NCI-H526 (cell line): ENCODE results near the gene CCDC85C.
A peak's percentile ranks its signal among the peaks of the same experiment; 100 is the strongest.

Experiments
- DNase-seq, 2 experiments: peaks; one replicate each; lab custom pipeline; 2025; lab: John Stamatoyannopoulos, UW

The CCDC85C gene

DNA sequence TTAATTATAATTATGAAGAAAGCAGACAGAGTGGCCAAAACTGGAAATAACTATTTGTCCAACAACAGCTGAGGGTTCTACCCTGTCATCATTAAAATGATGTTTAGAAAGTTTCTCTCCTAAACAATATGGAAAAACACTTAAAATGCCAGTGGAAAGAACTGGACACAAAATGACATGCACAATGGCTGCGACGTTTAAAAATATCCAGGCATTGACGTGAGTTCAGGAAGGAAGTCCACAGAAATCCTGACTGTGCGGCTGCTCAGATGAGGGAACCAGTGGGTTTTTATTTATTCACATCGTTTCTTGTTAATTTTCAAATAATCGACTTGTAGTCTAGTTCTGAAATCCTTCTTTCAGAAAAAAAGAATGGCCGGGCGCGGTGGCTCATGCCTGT is 64.5 kb downstream of the CCDC85C start:
- no peak for DNase-seq

DNA sequence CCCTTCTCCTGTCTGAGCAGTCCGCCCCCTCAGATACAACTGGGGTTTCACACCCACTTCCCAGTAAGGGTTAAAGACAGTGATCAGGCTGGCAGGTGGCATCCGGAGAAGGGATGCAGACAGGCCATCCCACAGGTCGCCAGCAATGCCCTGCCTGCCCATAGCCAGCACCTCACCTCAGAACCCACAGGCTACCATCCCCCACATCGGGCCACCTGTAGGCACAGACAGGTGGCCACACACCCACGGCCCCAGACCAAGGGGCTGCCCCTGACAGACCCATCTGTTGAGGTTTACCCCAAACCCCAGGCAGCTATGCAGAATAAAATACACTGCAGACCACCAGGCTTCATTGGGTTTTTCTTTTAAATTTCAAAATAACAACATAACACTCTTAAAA is 65.3 kb downstream of the CCDC85C start:
- no peak for DNase-seq

DNA sequence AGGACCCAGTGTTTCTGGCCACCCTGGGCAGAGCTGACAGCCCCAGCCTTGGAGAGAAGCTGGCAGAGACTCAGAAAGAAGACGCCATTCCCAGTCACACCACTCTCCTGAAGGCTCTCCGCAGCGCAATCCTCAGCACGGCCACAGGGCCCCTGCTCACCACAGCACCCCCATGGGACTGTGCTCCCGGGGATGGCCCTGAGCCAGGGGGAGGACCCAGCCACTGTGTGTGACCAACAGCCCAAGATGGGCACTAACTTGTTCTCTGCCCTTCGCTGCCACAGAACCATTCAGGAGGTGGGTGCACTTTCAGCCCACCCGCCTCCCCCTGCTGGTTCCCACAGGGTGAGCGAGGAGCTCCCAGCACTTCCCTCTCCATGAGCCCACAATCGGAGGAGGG is 65.7 kb downstream of the CCDC85C start:
- DNase-seq = no peak

- DNase-seq = no peak
Observed at GRCh38 chr14:99537399-99537798, 66.6 kb downstream of the CCDC85C start.

DNA sequence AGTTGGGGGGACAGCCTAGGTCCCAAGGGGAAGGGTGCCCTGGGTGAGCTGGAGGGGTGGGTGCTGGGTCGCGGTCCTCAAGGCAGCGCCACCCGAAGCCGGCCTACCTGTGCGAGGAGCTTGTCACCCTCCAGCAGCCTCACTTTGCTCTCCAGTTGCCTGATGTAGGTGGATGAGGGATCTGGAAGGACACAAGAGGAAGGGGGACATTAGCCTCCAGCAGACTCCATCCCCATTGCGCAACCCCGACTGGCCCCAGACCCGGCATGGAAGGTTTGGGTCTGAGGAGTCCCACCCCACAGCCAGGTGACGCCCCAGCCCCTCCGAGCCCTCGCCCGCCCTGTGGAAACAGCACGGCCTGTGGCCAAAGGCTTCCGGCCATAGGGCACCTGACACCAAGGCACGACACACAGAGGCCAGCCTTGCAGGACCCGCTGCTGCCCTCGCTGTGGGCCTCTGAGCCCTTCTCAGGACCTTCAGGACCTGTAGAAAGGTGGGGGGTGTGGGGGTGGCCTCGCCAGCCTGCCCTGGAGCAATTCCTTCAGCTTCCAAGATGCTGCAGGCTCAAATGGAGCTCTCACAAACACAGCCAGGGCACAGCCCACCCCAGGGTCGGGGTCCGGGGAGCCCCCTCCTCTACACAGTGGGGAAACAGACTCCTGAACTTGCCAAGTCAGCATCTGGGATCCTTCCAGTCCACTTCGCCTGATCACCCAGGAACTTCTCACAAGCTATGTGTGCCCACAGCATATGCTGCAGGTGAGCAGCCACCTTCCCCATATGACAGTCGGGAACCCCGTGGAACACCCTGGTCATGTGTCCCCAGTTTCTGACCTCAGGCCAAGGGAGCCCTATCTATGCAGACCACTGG is 67.9 kb downstream of the CCDC85C start:
- DNase-seq = no peak

GRCh38 chr14:99535448-99535847 is 68.6 kb downstream of the CCDC85C start:
- DNase-seq = no peak

- DNase-seq = no peak
Observed at GRCh38 chr14:99534863-99535262, 69.1 kb downstream of the CCDC85C start.

GRCh38 chr14:99534333-99534732 is 69.7 kb downstream of the CCDC85C start:
- no peak for DNase-seq

GRCh38 chr14:99532310-99532709 is 71.7 kb downstream of the CCDC85C start:
- no peak for DNase-seq

DNA sequence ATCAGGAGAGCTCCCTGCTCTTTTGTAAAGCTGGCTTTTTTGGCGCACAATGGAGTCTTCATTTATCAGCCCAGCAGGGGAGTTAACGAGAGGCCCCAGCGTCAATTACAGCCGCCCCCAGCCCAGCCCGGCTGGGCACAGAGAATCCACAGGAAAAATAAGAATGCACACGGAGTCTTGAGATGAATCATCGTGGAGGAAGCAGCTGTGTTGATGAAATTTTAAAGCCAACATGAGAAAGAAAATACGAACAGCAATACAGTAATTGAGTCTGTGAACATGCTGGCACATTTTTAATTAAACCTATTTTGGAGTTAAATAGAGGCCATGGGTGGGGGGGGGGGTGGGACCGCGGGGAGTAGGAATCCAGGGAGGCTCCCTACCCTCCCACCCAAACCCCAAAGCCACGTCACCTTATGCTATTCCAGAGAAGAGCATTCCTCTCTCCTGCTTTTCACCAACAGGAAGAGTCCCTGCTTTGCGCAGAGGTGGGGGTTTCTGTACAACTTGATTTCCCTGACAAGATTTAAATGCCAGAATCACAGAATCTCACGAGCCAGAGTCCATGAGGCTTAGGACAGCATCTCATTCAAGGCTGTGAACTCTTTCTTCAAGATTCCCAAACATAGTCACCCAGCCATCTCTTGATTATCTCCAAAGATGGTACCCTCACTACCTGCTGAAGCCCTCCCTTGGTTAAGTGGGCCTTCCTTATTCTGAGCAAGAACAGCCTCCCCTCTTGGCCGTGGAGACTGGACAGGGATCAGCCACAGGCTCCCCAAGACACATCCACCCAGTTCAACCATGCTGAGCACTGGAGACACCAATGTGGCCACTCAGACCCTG is 72.5 kb downstream of the CCDC85C start:
- DNase-seq = no peak

- no peak for DNase-seq
Observed at GRCh38 chr14:99530407-99531155, 73.4 kb downstream of the CCDC85C start.

DNA sequence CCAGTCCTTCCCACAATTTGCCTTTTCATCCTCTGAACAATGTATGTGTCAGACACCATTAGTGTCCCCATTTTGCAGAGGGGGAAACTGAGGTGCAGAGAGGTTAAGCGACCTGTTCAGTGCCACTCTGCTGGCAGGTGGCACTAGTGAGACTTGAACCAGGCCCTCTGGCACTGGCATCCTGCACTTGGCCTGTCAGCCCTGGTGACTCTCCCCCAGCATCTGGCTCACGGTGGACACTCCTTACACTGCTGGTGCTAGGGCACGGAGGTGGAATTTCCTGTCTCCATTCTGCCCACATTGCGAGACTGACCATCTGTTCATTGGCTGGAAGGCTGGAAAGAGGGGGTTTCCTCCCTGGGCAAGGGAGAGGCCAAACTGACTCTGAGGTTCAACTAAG is 74.1 kb downstream of the CCDC85C start:
- no peak for DNase-seq

DNA sequence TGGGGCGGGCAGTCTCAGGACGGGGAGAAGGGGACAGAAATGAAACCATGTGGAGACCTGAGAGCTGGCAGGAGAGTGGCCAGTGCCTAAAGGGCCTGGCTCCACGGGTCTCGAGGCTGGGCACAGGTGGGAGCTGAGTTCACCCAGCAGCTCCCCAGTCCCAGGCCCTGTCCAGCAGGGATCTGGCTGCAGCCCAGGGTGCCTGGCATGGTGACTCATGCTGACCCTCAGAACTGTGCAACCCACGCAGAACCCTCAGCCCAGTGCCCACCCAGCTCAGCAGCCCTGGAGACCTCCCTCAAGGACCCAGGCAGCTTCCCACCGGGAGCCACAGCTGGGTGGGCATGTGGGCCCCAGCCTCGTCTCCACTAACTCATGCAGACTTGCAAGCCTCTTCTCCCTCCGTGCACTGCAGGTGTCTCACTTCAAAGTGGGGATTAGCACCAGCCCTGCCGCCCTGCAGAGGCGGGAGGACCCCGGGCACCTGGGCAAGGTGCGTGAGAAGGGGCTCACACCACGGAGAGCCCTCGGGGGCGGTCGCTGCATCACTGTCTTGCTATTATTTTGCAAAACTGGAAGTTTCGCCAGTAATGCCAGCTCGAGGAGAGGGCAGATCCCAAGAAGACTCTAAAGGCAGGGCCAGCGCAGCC is 76.5 kb downstream of the CCDC85C start:
- no peak for DNase-seq

- no peak for DNase-seq
Observed at GRCh38 chr14:99527026-99527425, 77.0 kb downstream of the CCDC85C start.

DNA sequence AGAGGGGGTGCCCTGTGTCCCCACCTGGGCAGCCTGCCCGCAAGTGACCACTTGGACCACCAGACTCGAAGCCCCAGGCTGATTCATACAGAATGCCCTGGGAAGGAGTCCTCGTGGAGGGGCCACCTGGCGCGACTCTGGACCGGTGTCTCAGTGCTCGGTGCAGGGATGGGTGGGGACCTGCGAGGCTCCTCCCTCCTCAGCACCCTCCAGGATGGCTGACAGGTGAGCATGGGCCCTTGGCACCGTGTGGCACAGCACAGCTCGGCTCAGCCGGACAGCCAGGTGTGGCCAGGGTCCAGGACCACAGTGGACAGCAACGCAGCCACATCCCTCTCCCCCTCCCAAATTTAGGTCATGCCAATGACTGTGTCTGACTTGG is 78.3 kb downstream of the CCDC85C start:
- DNase-seq = no peak

DNA sequence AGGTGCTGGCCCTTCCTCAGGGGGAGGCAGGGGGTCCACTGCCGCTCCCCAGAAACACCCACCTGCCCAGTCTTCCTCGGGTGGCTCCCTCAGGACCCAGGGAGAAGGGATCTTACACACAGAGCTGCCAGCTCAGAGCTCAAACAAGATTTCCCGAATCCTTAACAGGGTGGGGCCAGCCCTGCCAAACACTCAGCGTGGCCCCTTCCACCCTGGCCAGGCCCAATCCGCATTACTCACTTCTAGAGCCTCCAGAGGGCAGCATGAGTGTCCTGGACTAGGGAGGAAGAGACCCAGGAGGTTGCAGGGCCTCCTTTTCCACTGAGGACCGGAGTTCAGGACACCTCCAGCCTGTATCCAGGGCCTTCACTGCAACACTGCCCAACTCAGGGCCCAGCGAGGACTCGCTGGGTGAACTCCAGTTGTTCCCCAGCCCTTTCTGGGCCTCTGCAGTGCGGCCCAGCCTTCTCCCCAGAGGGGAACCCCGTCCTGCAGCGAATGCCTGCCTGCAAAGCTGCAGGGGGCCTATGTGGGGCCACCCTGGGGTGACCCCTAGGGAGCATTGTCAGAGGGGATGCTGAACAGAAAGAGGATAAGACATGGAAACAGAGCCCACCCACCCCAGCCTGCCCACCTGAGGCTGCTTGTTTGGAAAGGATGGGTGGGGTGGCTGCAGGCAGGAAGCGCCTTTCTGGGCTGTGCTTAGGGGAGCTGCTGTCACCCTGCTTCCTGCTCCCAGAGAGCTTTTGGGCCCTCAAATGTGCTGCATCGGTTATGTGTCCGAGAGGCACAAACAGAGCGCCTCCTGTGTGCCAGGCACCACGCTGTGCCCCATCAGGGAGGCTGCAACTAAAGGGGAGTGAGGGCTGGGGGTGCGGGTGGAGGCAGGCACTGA is 79.0 kb downstream of the CCDC85C start:
- DNase-seq = peak in 1 of 2 experiments; percentile 46

DNA sequence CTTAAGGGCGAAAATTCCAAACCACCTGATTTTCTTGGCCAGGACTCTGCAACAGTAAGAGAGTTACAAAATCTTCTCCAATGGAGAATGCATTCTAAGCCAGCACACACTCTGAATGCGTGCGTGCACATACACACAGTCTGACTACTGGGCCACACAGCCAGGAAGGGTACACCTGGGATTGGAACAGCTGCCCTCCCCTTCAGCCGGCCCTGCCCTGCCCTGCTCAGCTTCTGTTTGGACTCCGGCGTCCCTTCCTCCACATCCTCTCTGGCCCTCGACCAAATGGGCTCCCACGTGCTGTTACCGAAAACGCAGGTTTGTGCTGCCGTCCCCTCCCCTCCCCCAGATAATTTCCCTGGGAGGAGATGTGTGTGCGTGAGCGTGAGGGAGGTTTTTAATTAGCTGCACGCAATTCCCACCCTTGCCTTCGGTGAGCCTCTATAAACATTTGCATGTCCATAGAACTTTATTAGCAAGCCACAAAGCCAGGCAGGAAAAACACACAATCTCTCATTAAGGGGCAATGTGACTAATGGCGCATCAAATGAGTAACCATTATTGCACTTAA is 79.8 kb downstream of the CCDC85C start:
- peak; percentile 51 to 73 for DNase-seq

GRCh38 chr14:99523704-99524055 is 80.3 kb downstream of the CCDC85C start:
- no peak for DNase-seq

DNA sequence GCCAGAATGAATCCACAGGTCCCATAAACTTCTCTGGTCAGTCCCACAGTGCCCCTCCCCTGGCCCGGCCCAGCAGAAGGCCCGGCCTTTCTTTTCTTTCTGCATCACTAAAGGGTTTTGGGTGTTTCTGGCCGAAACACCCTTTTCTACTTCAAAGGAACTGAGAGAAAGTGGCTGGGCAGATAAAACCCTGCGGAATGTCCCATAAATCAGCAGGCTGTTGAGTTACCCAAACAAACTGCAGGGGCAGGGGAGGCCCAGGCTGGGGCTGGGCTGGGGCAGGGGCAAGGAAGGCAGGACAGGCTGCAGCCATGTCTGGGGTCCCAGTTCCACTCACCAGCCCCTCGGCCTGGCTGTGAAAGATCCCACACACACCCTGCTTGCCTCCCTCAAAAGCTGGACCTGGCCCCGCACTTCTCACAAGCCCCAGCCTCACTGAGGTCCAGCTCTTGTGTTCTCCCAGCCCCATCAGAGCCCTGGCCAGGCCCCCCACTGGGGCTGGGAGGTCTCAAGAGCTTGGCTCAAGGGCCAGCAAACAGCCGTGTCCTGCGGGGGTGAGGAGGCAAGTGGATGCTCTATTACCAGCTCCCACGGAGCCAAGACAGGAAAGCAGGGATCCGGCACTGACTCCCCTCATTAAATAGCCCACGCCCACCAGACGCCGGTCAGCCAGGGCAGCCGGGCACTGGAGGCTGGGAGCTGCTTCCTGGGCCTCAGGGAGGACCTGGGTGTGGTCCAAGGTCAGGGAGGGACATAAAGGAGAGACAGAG is 80.9 kb downstream of the CCDC85C start:
- no peak for DNase-seq

DNA sequence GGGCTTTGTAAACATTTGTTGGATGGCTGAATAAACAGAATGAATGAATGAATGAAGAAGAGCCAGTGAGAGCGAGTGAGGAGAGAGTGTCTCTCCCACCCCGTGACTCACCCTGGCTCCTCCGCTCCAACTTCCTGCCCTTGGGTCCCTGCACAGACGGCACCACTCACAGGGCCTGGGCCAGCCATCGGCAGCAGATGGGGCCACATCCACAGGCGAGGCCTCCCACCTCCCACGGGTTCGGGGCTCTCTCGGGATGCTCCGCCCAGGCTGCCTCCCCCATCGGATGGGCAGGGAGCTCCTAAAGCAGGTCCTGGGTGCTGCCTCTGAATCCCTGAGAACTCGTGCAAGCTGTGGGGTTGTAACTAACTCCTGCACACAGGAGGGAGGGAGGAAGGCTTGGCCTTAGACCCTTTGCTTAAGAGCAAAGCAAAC is 81.5 kb downstream of the CCDC85C start:
- no peak for DNase-seq
